ENCODE measurements around the gene SNX5.

- TF ChIP-seq, protein P1, sequence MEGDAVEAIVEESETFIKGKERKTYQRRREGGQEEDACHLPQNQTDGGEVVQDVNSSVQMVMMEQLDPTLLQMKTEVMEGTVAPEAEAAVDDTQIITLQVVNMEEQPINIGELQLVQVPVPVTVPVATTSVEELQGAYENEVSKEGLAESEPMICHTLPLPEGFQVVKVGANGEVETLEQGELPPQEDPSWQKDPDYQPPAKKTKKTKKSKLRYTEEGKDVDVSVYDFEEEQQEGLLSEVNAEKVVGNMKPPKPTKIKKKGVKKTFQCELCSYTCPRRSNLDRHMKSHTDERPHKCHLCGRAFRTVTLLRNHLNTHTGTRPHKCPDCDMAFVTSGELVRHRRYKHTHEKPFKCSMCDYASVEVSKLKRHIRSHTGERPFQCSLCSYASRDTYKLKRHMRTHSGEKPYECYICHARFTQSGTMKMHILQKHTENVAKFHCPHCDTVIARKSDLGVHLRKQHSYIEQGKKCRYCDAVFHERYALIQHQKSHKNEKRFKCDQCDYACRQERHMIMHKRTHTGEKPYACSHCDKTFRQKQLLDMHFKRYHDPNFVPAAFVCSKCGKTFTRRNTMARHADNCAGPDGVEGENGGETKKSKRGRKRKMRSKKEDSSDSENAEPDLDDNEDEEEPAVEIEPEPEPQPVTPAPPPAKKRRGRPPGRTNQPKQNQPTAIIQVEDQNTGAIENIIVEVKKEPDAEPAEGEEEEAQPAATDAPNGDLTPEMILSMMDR (IDR thresholded peaks at IDR 0.05), result no peak
- TF ChIP-seq POLR2AphosphoS5 (IDR thresholded peaks at IDR 0.05; ENCODE audit: insufficient read depth in 1 of 2, low read depth in 1 of 2) (no peak), POLR2A (IDR thresholded peaks at IDR 0.05) (no peak)
Measured at GRCh38 chr20:17992847-17993513, 24.4 kb upstream of the SNX5 start.
